HEK293T (cell line): Measurements from ENCODE around the gene KIF27.
"Not testable (repeated sequence)": the region's sequence is repeated elsewhere in the genome, so short reads cannot be mapped to it uniquely, and the experiment has no call there.

Source experiments
- BHLHE40 ChIP-seq: fragments of 450-650 bp; IDR thresholded peaks from 2 replicates; pipeline ENCODE4 v1.6.1; 2016; ENCODE audit warnings: mild to moderate bottlenecking, moderate library complexity, borderline replicate concordance
- FOXA1 ChIP-seq: fragments of 450-650 bp; IDR thresholded peaks from 2 replicates; pipeline ENCODE4 v1.6.1; 2016; ENCODE audit warnings: mild to moderate bottlenecking
- FOXM1 ChIP-seq: fragments of 450-650 bp; IDR thresholded peaks from 2 replicates; pipeline ENCODE4 v1.6.1; 2017; ENCODE audit warnings: mild to moderate bottlenecking, borderline replicate concordance
- PKNOX1 ChIP-seq: fragments of 450-650 bp; IDR thresholded peaks from 2 replicates; pipeline ENCODE4 v1.6.1; 2016
- SP1 ChIP-seq: fragments of 450-650 bp; IDR thresholded peaks from 2 replicates; pipeline ENCODE4 v1.6.1; 2017
- TARDBP ChIP-seq: fragments of 450-650 bp; IDR thresholded peaks from 2 replicates; pipeline ENCODE4 v1.6.1; 2016

- TF ChIP-seq BHLHE40, SP1, TARDBP, PKNOX1, FOXA1, FOXM1: not testable (repeated sequence)
These were observed 103.6 kb downstream of the KIF27 start, which contains the start of gene GKAP1 for GRCh38 chr9:83817356-83818278.
